Adipocyte (in vitro differentiated cells): ENCODE results near the gene MTHFD1L.

Experiments used
- DNase-seq: peaks from one replicate; pipeline ENCODE4 v3.0.0-alpha.2; 2015; ENCODE audit warnings: low read depth
- H3K27me3 ChIP-seq: replicated peaks from 2 replicates; pipeline ENCODE4 v1.7.0; 2013; ENCODE audit warnings: mild to moderate bottlenecking, low read length, moderate library complexity; ENCODE audit not compliant: control insufficient read depth, insufficient read depth
- H3K36me3 ChIP-seq: 2 replicates; pipeline ENCODE4 v1.7.0; 2013; ENCODE audit warnings: low read length, mild to moderate bottlenecking, moderate library complexity; ENCODE audit not compliant: control insufficient read depth, insufficient read depth, severe bottlenecking
- H3K4me1 ChIP-seq: 2 replicates; pipeline ENCODE4 v1.7.0; 2013; ENCODE audit warnings: mild to moderate bottlenecking, low read length, moderate library complexity; ENCODE audit not compliant: control insufficient read depth, insufficient read depth
- H3K4me3 ChIP-seq: 2 replicates; pipeline ENCODE4 v1.7.0; 2013; ENCODE audit warnings: mild to moderate bottlenecking, low read length, moderate library complexity
- H3K9ac ChIP-seq: 2 replicates; pipeline ENCODE4 v1.7.0; 2013; ENCODE audit warnings: mild to moderate bottlenecking, low read length, moderate library complexity
- H3K9me3 ChIP-seq: 2 replicates; pipeline ENCODE4 v1.7.0; 2013; ENCODE audit warnings: mild to moderate bottlenecking, low read length, moderate library complexity; ENCODE audit not compliant: control insufficient read depth

MTHFD1L gene

DNA sequence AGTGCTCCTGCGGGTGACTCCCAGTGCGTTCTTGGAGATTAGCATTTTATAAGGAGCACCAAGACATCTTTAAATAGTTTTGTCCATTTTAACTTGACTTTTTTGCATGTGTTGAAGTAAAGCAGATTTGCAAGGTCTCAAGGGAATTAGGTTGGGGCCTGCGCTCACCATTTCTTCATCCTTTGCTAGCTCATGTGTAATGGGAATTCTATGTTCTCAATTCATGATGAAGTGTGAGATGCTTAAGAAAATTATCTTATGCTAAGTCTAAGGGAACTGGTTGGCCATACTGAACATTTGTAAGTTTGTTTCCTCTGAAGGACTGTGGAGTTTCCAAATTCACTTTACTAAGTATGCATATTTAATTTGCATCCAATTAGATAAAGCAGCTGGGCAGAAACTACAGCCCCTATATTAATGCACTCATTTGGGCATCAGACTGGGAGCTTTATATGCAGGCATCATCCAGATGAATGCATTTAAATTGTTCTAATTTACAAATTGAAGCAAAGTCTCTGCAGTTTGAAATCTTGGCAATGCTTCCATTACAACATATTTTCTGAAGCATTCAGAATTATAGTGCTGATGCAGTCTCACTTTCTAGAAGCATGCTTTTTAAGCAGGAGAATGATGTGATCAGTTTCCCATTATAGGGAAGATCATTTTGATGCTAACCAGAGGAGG, 266.0 kb downstream of the MTHFD1L start:
- Histone ChIP-seq H3K9ac (no peak overlapping the region), H3K4me3 (no peak overlapping the region), H3K36me3 (no peaks in the 10 kb centered on the region), H3K4me1 (peaks cover 13% of the 10 kb centered on the region), H3K27me3 (no peaks in the 10 kb centered on the region), H3K9me3 (no peaks in the 10 kb centered on the region)
- DNase-seq = peak; percentile 14

DNA sequence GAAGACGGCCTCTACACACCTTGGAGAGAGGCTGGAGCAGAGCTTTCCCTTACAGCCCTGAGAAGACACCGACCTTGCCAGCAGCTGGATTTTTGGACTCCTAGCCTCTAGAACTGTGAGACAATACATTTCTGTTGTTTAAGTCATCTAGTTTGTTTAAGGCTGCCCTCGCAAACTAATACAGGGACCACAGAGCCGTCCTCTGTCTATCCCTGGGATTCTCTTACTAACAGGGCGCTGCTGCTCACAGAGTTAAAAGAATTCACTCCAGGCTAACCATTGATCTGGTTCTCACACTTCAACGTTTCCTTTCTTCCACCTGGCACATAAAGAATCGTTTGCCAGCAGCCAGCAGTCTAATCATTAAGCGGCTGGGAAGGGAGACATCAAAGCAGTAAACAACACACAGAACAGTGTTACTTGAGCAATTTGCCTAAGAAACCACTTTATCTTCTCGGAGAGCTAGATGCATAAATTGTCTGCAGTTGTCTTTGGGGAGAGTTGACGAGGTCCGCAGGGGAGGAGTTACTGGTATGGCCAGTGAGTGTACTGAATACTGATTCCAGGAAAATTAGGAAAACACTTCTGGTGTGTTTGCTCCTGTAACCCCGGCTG, 270.7 kb downstream of the MTHFD1L start:
- no peak for DNase-seq
- no peaks in the 10 kb centered on the region for H3K36me3 ChIP-seq
- H3K4me1 ChIP-seq = peaks cover 16% of the 10 kb centered on the region
- no peaks in the 10 kb centered on the region for H3K9me3 ChIP-seq
- H3K4me3 ChIP-seq = peak overlapping the region; percentile 60
- no peak overlapping the region for H3K9ac ChIP-seq
- no peaks in the 10 kb centered on the region for H3K27me3 ChIP-seq

DNA sequence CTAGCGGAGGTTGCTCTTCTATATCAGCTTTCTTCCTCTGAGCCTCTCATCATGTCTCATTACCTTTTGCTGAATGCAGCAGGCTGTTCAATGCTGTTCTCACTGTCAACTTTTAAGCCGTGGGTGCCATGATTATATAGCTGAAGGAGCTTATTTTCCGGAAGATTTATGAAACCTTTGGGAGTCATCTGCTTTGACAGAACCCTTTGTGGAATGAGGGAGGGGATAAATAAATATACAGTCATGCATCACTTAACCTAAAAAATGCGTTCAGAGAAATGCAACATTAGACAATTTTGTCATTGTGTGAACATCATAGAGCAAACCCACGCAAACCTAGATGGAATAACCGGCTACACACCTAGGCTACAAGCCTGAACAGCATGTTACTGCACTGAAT, 272.0 kb downstream of the MTHFD1L start:
- DNase-seq = peak; percentile 34
- Histone ChIP-seq H3K4me1 (peaks cover 16% of the 10 kb centered on the region), H3K27me3 (no peaks in the 10 kb centered on the region), H3K4me3 (no peak overlapping the region), H3K36me3 (no peaks in the 10 kb centered on the region), H3K9me3 (no peaks in the 10 kb centered on the region), H3K9ac (no peak overlapping the region)

DNA sequence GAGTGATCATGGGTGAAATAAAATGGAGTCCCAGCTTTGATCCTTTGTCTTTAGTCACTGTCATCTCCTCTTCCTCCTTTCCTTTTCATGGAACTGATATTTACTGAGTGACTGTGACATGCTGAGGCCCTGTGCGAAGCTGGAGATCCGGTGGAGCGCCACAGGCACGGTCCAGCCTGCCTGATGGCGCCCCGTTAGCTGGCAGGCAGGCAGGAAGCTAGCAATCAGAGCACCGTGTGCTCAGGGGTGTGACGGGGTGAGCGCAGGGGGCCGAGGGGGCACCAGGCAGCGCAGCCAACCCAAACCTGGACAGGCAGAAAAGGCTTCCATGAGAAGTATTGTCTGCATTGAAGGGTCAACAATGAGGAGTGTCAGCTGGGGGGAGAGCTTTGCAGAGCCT, 274.0 kb downstream of the MTHFD1L start:
- Histone ChIP-seq H3K9ac (no peak overlapping the region), H3K4me1 (peaks cover 22% of the 10 kb centered on the region), H3K9me3 (no peaks in the 10 kb centered on the region), H3K4me3 (no peak overlapping the region), H3K36me3 (no peaks in the 10 kb centered on the region), H3K27me3 (no peaks in the 10 kb centered on the region)
- DNase-seq = no peak

DNA sequence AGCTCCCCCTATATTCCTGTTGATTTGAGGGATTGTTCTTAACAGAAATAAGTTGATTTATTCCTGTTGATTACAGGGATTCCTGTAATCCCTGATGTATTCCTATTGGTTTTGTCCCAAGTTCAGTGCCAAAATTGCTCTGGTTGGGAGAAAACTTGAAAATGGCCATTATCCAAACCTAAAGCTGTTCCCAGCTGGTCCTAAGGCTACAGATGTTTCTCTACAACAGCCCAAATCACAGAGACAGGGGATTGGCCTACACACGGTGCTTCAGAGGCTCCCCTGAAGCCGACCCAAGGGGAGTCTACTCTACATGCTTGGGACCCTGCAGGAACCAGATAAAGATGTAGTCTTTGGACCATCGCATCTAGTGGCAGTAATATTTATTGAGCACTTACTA, 275.3 kb downstream of the MTHFD1L start:
- Histone ChIP-seq H3K9ac (no peak overlapping the region), H3K4me1 (peaks cover 22% of the 10 kb centered on the region), H3K27me3 (no peaks in the 10 kb centered on the region), H3K36me3 (no peaks in the 10 kb centered on the region), H3K4me3 (no peak overlapping the region), H3K9me3 (no peaks in the 10 kb centered on the region)
- DNase-seq = no peak

DNA sequence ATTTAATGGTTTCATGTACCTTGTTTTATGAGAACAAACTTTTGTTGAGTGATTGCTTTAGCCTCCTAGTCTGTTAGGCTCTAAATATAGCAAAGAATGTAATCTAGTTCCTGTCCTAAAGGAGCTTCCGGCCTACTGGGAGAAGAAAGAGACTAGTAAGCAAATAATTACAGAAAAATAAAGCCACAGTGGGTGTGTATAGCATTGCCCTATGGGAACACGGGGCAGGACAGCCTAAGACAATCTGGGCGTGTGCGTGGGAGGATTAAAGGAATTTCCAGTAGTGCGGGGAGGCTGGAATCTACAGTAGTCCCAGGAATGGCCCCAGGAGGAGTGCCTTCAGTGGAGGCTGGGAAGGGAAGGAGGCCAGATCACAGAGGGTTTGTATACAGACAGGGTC, 276.2 kb downstream of the MTHFD1L start:
- H3K4me1 ChIP-seq = peaks cover 15% of the 10 kb centered on the region
- no peaks in the 10 kb centered on the region for H3K9me3 ChIP-seq
- H3K4me3 ChIP-seq = no peak overlapping the region
- no peak overlapping the region for H3K9ac ChIP-seq
- no peaks in the 10 kb centered on the region for H3K36me3 ChIP-seq
- H3K27me3 ChIP-seq = no peaks in the 10 kb centered on the region
- DNase-seq = peak; percentile 17

DNA sequence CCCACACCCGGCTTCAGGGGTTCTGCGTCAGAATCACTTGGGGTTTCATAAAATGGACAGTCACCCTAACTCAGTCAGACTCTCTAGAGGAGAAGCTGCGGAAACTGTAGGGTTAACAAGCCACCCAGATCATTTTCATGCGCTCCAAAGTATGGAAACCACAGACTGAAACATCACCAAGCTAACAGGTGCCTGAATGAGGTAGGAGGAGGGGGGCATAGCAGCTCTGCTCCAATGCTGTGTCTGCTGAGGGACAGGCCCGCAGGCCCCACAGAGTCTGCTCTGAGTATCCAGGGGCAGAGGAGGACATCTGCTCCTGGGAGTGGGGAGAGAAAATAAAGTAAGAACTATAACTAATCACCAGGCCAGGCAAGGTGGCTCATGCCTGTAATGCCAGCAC, 277.2 kb downstream of the MTHFD1L start:
- no peak for DNase-seq
- Histone ChIP-seq H3K4me1 (peaks cover 13% of the 10 kb centered on the region), H3K27me3 (no peaks in the 10 kb centered on the region), H3K9me3 (no peaks in the 10 kb centered on the region), H3K36me3 (no peaks in the 10 kb centered on the region), H3K9ac (no peak overlapping the region), H3K4me3 (no peak overlapping the region)

DNA sequence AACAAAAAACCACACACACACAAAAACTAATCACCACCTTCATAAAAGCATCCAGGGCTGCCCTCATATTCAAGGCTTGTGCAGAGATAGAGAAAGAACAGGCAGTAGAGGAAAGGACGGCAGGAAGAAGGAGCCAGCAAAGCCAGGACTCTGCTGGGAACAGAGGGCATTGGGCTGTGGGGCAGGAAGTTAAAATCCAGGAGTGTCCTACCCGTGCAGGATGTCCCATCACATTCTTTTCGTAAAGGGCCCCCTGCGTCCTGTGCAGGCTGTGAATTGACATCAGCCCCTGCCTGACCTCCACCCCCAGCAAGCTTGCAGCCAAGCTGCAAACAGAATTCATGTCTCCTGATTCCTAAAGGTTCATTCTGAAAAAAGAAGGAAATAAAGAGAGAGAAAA, 277.8 kb downstream of the MTHFD1L start:
- Histone ChIP-seq H3K36me3 (no peaks in the 10 kb centered on the region), H3K9ac (no peak overlapping the region), H3K4me3 (no peak overlapping the region), H3K27me3 (no peaks in the 10 kb centered on the region), H3K4me1 (peaks cover 13% of the 10 kb centered on the region), H3K9me3 (no peaks in the 10 kb centered on the region)
- no peak for DNase-seq

DNA sequence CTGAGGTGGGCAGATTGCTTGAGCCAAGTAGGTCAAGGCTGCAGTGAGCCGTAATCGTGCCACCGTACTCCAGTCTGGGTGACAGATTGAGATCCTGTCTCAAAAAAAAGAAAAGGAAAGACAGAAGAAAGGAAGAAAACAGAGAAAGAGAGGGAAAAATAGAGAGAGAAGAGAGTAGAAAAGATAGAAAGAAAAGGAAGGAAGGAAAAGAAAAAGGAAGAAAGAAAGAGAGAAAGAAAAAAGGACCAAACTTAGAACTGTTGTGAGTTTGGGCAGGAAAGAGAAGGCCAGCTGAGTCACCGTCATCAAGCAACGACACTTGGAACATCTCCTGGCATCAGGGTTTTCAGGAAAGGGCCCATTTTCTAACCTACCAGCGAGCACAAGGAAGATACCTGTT, 278.3 kb downstream of the MTHFD1L start:
- no peaks in the 10 kb centered on the region for H3K27me3 ChIP-seq
- no peak for DNase-seq
- no peak overlapping the region for H3K4me3 ChIP-seq
- no peak overlapping the region for H3K9ac ChIP-seq
- peaks cover 13% of the 10 kb centered on the region for H3K4me1 ChIP-seq
- no peaks in the 10 kb centered on the region for H3K9me3 ChIP-seq
- H3K36me3 ChIP-seq = no peaks in the 10 kb centered on the region

DNA sequence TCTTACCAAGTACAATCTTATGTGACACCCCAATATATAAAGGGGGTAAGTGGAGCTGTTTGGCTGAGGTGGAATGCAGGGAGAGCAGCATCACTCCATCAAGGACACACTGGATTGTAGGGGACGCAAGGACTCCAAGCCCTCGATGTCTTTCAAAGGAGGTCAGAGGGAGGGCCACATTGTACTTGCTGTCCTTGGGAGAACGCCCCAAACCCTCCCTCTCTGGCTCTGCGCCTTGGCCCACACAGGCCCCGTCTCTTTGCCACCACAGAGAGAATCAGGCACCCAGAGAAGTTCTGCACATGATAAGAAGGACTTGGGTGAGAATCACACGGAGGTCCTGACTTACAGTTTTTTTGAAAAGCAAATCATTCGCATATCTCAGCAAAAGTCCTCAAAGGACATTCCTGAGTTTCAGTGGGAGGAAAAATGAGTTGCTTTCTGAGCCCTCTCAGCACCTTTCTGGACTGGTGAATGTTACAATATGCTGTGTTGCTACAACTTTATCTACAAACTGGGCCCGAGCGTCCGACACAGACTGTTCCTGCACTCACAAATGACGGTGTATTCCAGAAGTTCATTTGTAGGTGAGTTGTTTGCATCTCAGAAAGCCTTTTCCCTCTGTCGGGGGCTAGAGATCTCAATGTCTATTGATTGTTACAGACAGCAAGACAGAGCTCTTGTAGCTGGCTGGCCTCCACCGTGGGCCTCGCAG, 281.8 kb downstream of the MTHFD1L start:
- H3K36me3 ChIP-seq = no peaks in the 10 kb centered on the region
- H3K4me3 ChIP-seq = no peak overlapping the region
- DNase-seq = no peak
- H3K9ac ChIP-seq = no peak overlapping the region
- H3K4me1 ChIP-seq = peaks cover 7% of the 10 kb centered on the region
- no peaks in the 10 kb centered on the region for H3K9me3 ChIP-seq
- H3K27me3 ChIP-seq = no peaks in the 10 kb centered on the region

DNA sequence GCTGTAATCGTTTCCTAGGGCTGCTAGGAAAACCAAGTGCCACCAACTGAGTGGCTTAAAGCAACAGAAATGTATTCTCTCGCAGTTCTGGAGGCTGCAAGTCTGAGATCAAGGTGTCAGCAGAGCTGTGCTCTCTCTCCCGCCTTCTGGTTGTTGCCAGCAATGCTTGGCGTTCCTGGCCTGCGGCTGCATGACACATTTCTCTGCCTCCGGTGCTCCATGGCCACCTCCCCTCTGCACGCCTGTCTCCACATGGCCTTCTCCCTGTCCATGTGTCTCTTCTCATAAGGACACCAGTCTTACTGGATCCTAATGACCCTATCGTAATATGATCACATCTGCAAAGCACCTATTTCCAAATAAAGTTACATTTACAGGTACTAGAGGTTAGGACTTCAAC, 282.6 kb downstream of the MTHFD1L start:
- Histone ChIP-seq H3K9ac (no peak overlapping the region), H3K4me3 (no peak overlapping the region), H3K36me3 (no peaks in the 10 kb centered on the region), H3K4me1 (peaks cover 7% of the 10 kb centered on the region), H3K27me3 (no peaks in the 10 kb centered on the region), H3K9me3 (no peaks in the 10 kb centered on the region)
- no peak for DNase-seq
